Kidney (tissue), 14 donors: ENCODE measurements around the gene CALN1. TPM values are rescaled to one million over a fixed set of nuclear protein-coding genes. Genes with fewer than 3 reads are reported as not detected.
A peak's percentile ranks its signal among the peaks of the same experiment; 100 is the strongest.

Source experiments
- DNase-seq, 5 donors: peaks; one replicate each; pipeline ENCODE4 v3.0.0-alpha.2; 2013 to 2020
- FAIRE-seq: peaks from 2 replicates; lab custom pipeline; 2012; peaks lifted over from hg19 to GRCh38; lab: Jason Lieb, UNC
- H3K27ac ChIP-seq, 2 donors: one replicate each; pipeline ENCODE4 v1.7.0; 2013; ENCODE audit warnings: low read depth in 2 of 2, low read length in 2 of 2, inconsistent platforms in 1 of 2
- H3K27me3 ChIP-seq: one replicate; pipeline ENCODE4 v1.7.1; 2013; ENCODE audit warnings: low read length, inconsistent platforms; ENCODE audit not compliant: control insufficient read depth, insufficient read depth
- H3K36me3 ChIP-seq, 3 donors: one replicate each; pipeline versions ENCODE4 v1.7.0 to v1.7.1; 2013; ENCODE audit warnings: low read length in 3 of 3, control low read depth in 1 of 3, inconsistent platforms in 1 of 3; ENCODE audit not compliant: insufficient read depth in 3 of 3, control insufficient read depth in 2 of 3
- H3K4me1 ChIP-seq, 3 donors: one replicate each; pipeline versions ENCODE4 v1.7.0 to v1.7.1; 2013; ENCODE audit warnings: low read length in 3 of 3, inconsistent platforms in 1 of 3, low read depth in 1 of 3; ENCODE audit not compliant: control insufficient read depth in 2 of 3, insufficient read depth in 2 of 3
- H3K4me3 ChIP-seq, 3 donors: one replicate each; pipeline versions ENCODE4 v1.7.0 to v1.8.1; 2013; ENCODE audit warnings: low read length in 3 of 3, control low read depth in 1 of 3, inconsistent platforms in 1 of 3
- H3K9ac ChIP-seq, 3 donors: one replicate each; pipeline versions ENCODE4 v1.7.0 to v1.7.1; 2013; ENCODE audit warnings: low read length in 3 of 3, control low read depth in 1 of 3, inconsistent platforms in 1 of 3
- H3K9me3 ChIP-seq, 3 donors: one replicate each; pipeline versions ENCODE4 v1.7.0 to v1.7.1; 2013; ENCODE audit warnings: low read length in 3 of 3, control low read depth in 1 of 3, inconsistent platforms in 1 of 3; ENCODE audit not compliant: control insufficient read depth in 2 of 3, insufficient read depth in 1 of 3
- CTCF ChIP-seq: IDR thresholded peaks from 3 replicates; pipeline ENCODE4 v1.5.1; 2012; ENCODE audit warnings: mild to moderate bottlenecking, moderate library complexity, borderline replicate concordance; ENCODE audit not compliant: insufficient read depth; ENCODE audit errors: extremely low read depth
- intact Hi-C: fragments of 100-400 bp; cut with DNase I; formaldehyde crosslinking; loops from one replicate; pipeline ENCODE4 v1.11.1; 2022
- polyA plus RNA-seq: library from polyadenylated mRNA; stranded (reverse); fragments of 350-450 nt; fragmentation: Illumina TruSeq; extraction: RNeasy Lipid Tissue Mini Kit (QIAGEN cat#74804); gene quantifications from one replicate; pipeline ENCODE4 v1.2.3, GENCODE V29; 2014; ENCODE audit warnings: low read depth, low replicate concordance; ENCODE audit not compliant: insufficient read depth
- total RNA-seq: library from RNA; stranded (reverse); fragmentation: NEBNext Ultra II Directional; extraction: Animal tissue kit (Norgen Biotek cat#: 25700); gene quantifications from one replicate; pipeline ENCODE4 v1.2.1, GENCODE V29; 2021
- donor health status: control.
- donor health status: control.
- donor health status: control.
- donor health status: control.
- donor health status: control.
- donor health status: DM: yes; HTN: yes; CAD: no.
- donor health status: Normal renal cell carcinoma (clear cell type).

The CALN1 gene
- total and polyA plus RNA-seq, 2 donors from 2014 or later = not detected

DNA sequence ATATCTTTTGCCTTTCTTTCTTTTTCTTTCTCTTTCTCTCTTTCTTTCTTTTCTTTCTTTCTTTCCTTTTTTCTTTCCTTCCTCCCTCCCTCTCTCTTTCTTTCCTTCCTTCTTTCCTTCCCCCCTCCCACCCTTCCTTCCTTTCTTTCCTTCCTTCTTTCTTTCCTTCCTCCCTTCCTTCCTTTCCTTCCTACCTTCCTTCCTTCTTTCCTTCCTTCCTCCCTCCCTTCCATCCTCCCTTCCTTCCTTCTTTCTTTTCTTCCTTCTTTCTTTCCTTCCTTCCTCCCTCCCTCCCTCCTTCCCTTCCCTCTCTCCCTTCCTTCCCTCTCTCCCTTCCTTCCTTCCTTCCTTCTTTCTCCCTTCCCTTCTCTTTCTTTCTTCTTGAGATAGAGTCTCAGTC is 25.5 kb upstream of the CALN1 start:
- Histone ChIP-seq H3K9ac (no peak overlapping the region), H3K9me3 (no peaks in the 10 kb centered on the region), H3K4me3 (no peak overlapping the region), H3K27me3 (no peaks in the 10 kb centered on the region), H3K36me3 (no peaks in the 10 kb centered on the region), H3K4me1 (no peaks in the 10 kb centered on the region), H3K27ac (no peak overlapping the region)
- no peak for TF ChIP-seq CTCF
- FAIRE-seq (no peak), DNase-seq (no peak)
- intact Hi-C loops = no loop called here

- peak in 3 of 5 donors; percentile 27 to 72 (median 71) for DNase-seq
- H3K27ac ChIP-seq = no peak overlapping the region
- intact Hi-C loops = no loop called here
- H3K9ac ChIP-seq = no peak overlapping the region
- H3K4me1 ChIP-seq = no peaks in the 10 kb centered on the region
- no peaks in the 10 kb centered on the region for H3K9me3 ChIP-seq
- H3K27me3 ChIP-seq = no peaks in the 10 kb centered on the region
- TF ChIP-seq CTCF = no peak
- H3K4me3 ChIP-seq = no peak overlapping the region
- H3K36me3 ChIP-seq = no peaks in the 10 kb centered on the region
- no peak for FAIRE-seq
Observed at GRCh38 chr7:72437061-72437585, 25.0 kb upstream of the CALN1 start.

DNA sequence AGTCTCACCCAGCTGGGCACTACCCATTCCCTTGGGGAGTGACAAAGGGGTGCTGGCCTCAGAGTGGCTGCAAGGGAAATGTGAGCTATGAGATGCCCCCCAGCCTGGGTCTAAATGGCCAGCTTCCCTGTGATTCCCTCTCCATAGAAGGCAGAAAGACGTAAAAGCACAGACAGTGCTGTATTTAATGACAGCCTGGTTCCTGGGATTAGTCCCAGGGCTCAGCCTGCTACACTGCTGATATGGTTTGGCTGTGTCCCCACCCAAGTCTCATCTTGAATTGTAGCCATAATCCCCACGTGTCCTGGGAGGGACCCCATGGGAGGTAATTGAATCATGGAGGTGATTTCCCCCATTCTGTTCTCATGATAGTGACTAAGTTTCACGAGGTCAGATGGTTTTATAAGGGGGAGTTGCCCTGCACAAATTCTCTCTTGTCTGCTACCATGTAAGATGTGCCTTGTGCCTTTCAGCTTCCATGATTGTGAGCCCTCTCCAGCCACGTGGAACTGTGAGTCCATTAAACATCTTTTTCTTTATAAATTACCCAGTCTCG is 23.9 kb upstream of the CALN1 start:
- FAIRE-seq (no peak), DNase-seq (peak in 1 of 5 donors; percentile 8)
- Histone ChIP-seq H3K36me3 (no peaks in the 10 kb centered on the region), H3K9ac (no peak overlapping the region), H3K4me1 (no peaks in the 10 kb centered on the region), H3K27ac (no peak overlapping the region), H3K9me3 (no peaks in the 10 kb centered on the region), H3K4me3 (no peak overlapping the region), H3K27me3 (no peaks in the 10 kb centered on the region)
- intact Hi-C loops = no loop called here
- no peak for TF ChIP-seq CTCF

GRCh38 chr7:72435366-72435765 is 23.2 kb upstream of the CALN1 start:
- TF ChIP-seq CTCF = no peak
- Histone ChIP-seq H3K4me3 (no peak overlapping the region), H3K27me3 (no peaks in the 10 kb centered on the region)

More at GRCh38 chr7:72435366-72435765, 23.2 kb upstream of the CALN1 start:
- Histone ChIP-seq H3K27ac (no peak overlapping the region), H3K9me3 (no peaks in the 10 kb centered on the region), H3K36me3 (no peaks in the 10 kb centered on the region), H3K4me1 (no peaks in the 10 kb centered on the region), H3K9ac (no peak overlapping the region)
- DNase-seq = peak in 4 of 5 donors; percentile 35 to 63 (median 48)
- FAIRE-seq = no peak
- intact Hi-C loops = no loop called here
